ENCODE data around the gene KIF11.
A peak's percentile ranks its signal among the peaks of the same experiment; 100 is the strongest.

The KIF11 gene

GRCh38 chr10:92688927-92689662, 96.2 kb downstream of the KIF11 start:
- DNase-seq: peak; percentile 27

GRCh38 chr10:92689663-92690210, 96.8 kb downstream of the KIF11 start, which contains the start of gene HHEX:
HHEX (plus strand) TSS chr10:92689955; CDS start chr10:92689987, 32 bp downstream.
- no peak for DNase-seq

GRCh38 chr10:92690211-92690914, 97.4 kb downstream of the KIF11 start:
- peak; percentile 62 for DNase-seq

- no peak for DNase-seq
These were observed 98.1 kb downstream of the KIF11 start for GRCh38 chr10:92690915-92691590.

GRCh38 chr10:92691591-92692079, 98.7 kb downstream of the KIF11 start:
- no peak for DNase-seq

- no peak for DNase-seq
These were observed 99.2 kb downstream of the KIF11 start for GRCh38 chr10:92692080-92692671.

GRCh38 chr10:92692697-92693533, 100.0 kb downstream of the KIF11 start:
- no peak for DNase-seq

GRCh38 chr10:92693534-92693893, 100.6 kb downstream of the KIF11 start:
- DNase-seq: no peak

- DNase-seq: no peak
These were observed 103.0 kb downstream of the KIF11 start for GRCh38 chr10:92695679-92696605.

- DNase-seq: no peak
These were observed 103.9 kb downstream of the KIF11 start for GRCh38 chr10:92696606-92697383.

GRCh38 chr10:92697663-92698511, 105.0 kb downstream of the KIF11 start:
- DNase-seq: no peak

GRCh38 chr10:92699193-92699517, 106.2 kb downstream of the KIF11 start:
- DNase-seq: no peak

GRCh38 chr10:92699518-92700381, 106.8 kb downstream of the KIF11 start:
- DNase-seq: no peak

- DNase-seq: no peak
These were observed 109.5 kb downstream of the KIF11 start for GRCh38 chr10:92702301-92702916.

All from activated gamma-delta T cell treated with Interleukin-2 at 50 U/mL for 16 hours (primary cell).